Spinal cord (tissue), 10 donors: Measurements from ENCODE around the gene TLCD2. TPM values are rescaled to one million over a fixed set of nuclear protein-coding genes. Genes with fewer than 3 reads are reported as not detected.
"Not testable (repeated sequence)": the region's sequence is repeated elsewhere in the genome, so short reads cannot be mapped to it uniquely, and the experiment has no call there.

Experiments used
- DNase-seq, 6 donors: peaks; one replicate each; pipeline versions ENCODE4 v3.0.0 to v3.0.0-alpha.2; 2013 to 2015; ENCODE audit warnings: low spot score in 6 of 6, low read depth in 4 of 6
- H3K27ac ChIP-seq: one replicate; pipeline ENCODE4 v1.5.1; 2013; ENCODE audit warnings: low read depth, low read length, control low read depth
- H3K27me3 ChIP-seq: one replicate; pipeline ENCODE4 v1.6.1; 2013; ENCODE audit warnings: low read length; ENCODE audit not compliant: control insufficient read depth, insufficient read depth
- H3K36me3 ChIP-seq: one replicate; pipeline ENCODE4 v1.6.1; 2013; ENCODE audit warnings: low read length; ENCODE audit not compliant: control insufficient read depth, insufficient read depth
- H3K4me1 ChIP-seq: one replicate; pipeline ENCODE4 v1.6.1; 2013; ENCODE audit warnings: low read length; ENCODE audit not compliant: control insufficient read depth, insufficient read depth
- H3K4me3 ChIP-seq: one replicate; pipeline ENCODE4 v1.5.1; 2013; ENCODE audit warnings: low read depth, low read length, control low read depth
- H3K9me3 ChIP-seq: one replicate; pipeline ENCODE4 v1.6.1; 2013; ENCODE audit warnings: low read length; ENCODE audit not compliant: control insufficient read depth, insufficient read depth
- WGBS: methylation state at CpG from one replicate; pipeline ENCODE4 v1.1.5; 2013; ENCODE audit warnings: missing lambda C conversion rate; ENCODE audit not compliant: insufficient coverage; 5-methylcytosine and 5-hydroxymethylcytosine counted together
- polyA plus RNA-seq, 2 donors: library from polyadenylated mRNA; unstranded; fragments of 120-200 nt; gene quantifications; one replicate each; pipeline ENCODE4 v1.2.1, GENCODE V29; 2013; ENCODE audit not compliant: insufficient read length in 2 of 2
- total RNA-seq, 2 donors: library from RNA; depleted of rRNA in 1 of 2; stranded (reverse); fragments of 120-200 nt in 1 of 2; fragments of >200 nt in 1 of 2; gene quantifications; one replicate each; pipeline versions ENCODE4 v1.2.3 to v1.2.4, GENCODE V29; 2013 to 2014
- donor health status: healthy.

TLCD2 gene
- total and polyA plus RNA-seq, 4 donors, result 1.4 to 3.2 (median 2.5) TPM

- not testable (repeated sequence) for H3K27ac ChIP-seq, H3K9me3 ChIP-seq, DNase-seq, H3K4me3 ChIP-seq, H3K27me3 ChIP-seq, H3K4me1 ChIP-seq
- H3K36me3 ChIP-seq, result peaks cover 80% of the 10 kb centered on the region
- WGBS, result no CpG with 5 or more reads among the region's 5 CpGs
Measured at GRCh38 chr17:1663934-1664333, 46.2 kb downstream of the TLCD2 start.

- no peak overlapping the region for H3K27ac ChIP-seq
- DNase-seq, result no peak
- no peak overlapping the region for H3K4me3 ChIP-seq
- 98% methylated on average over 12 of the region's 12 CpGs for WGBS
- no peaks in the 10 kb centered on the region for H3K4me1 ChIP-seq
- peaks cover 91% of the 10 kb centered on the region for H3K36me3 ChIP-seq
- no peaks in the 10 kb centered on the region for H3K27me3 ChIP-seq
- H3K9me3 ChIP-seq, result no peaks in the 10 kb centered on the region
Measured at GRCh38 chr17:1661045-1661444, 49.1 kb downstream of the TLCD2 start.

- H3K27ac ChIP-seq, result no peak overlapping the region
- H3K27me3 ChIP-seq, result no peaks in the 10 kb centered on the region
- H3K4me1 ChIP-seq, result no peaks in the 10 kb centered on the region
- H3K4me3 ChIP-seq, result no peak overlapping the region
- H3K9me3 ChIP-seq, result no peaks in the 10 kb centered on the region
- H3K36me3 ChIP-seq, result peaks cover 95% of the 10 kb centered on the region
- 97% methylated on average over 8 of the region's 9 CpGs for WGBS
- DNase-seq, result no peak
Measured at GRCh38 chr17:1658100-1658499, 52.1 kb downstream of the TLCD2 start.

- Histone ChIP-seq H3K27me3 (no peaks in the 10 kb centered on the region), H3K9me3 (no peaks in the 10 kb centered on the region), H3K4me3 (no peak overlapping the region), H3K36me3 (peaks cover 90% of the 10 kb centered on the region), H3K4me1 (peaks cover 9% of the 10 kb centered on the region), H3K27ac (no peak overlapping the region)
- 94% methylated on average over 8 of the region's 14 CpGs for WGBS
- DNase-seq, result no peak
Measured at GRCh38 chr17:1653735-1654134, 56.4 kb downstream of the TLCD2 start.

- H3K27ac ChIP-seq, DNase-seq, H3K9me3 ChIP-seq, H3K4me3 ChIP-seq, H3K27me3 ChIP-seq: not testable (repeated sequence)
- Histone ChIP-seq H3K4me1 (peaks cover 18% of the 10 kb centered on the region), H3K36me3 (peaks cover 87% of the 10 kb centered on the region)
- WGBS, result 96% methylated on average over 4 of the region's 7 CpGs
Measured at GRCh38 chr17:1652794-1653193, 57.4 kb downstream of the TLCD2 start.

Other genes starting within 250 kb of the TLCD2 start
- 10 to 100 TPM; 23.3 to 38.4 TPM for gene MYO1C, start 217.7 kb downstream of the TLCD2 start, total RNA-seq
- 10 to 100 TPM; 20.8 to 42.0 TPM for gene MYO1C, start 217.7 kb downstream of the TLCD2 start, polyA plus RNA-seq
- 10 to 100 TPM; 22.5 to 30.2 TPM for gene INPP5K, start 193.8 kb downstream of the TLCD2 start, total RNA-seq
- gene INPP5K, start 193.8 kb downstream of the TLCD2 start, polyA plus RNA-seq, result 10 to 100 TPM; 32.4 to 38.9 TPM
- gene PITPNA, start 147.6 kb downstream of the TLCD2 start, total RNA-seq, result 10 to 100 TPM; 37.7 to 38.6 TPM
- gene PITPNA, start 147.6 kb downstream of the TLCD2 start, polyA plus RNA-seq, result 100 to 1,000 TPM; 148 to 155 TPM
- gene SLC43A2, start 81.5 kb downstream of the TLCD2 start, total RNA-seq, result 10 to 100 TPM; 17.2 to 19.6 TPM
- gene SLC43A2, start 81.5 kb downstream of the TLCD2 start, polyA plus RNA-seq, result 10 to 100 TPM; 40.0 to 42.8 TPM
- gene SCARF1, start 64.6 kb downstream of the TLCD2 start, total RNA-seq, result 10 to 100 TPM in 1 of 2 donors, 1 to 10 TPM in 1; 4.2 to 10.7 TPM
- 1 to 10 TPM; 7.1 to 9.5 TPM for gene SCARF1, start 64.6 kb downstream of the TLCD2 start, polyA plus RNA-seq
- 10 to 100 TPM in 1 of 2 donors, 1 to 10 TPM in 1; 7.3 to 14.7 TPM for gene RILP, start 60.5 kb downstream of the TLCD2 start, total RNA-seq
- gene RILP, start 60.5 kb downstream of the TLCD2 start, polyA plus RNA-seq, result 10 to 100 TPM in 1 of 2 donors, 1 to 10 TPM in 1; 6.9 to 10.1 TPM
- 100 to 1,000 TPM; 138 to 151 TPM for gene PRPF8, start 25.5 kb downstream of the TLCD2 start, total RNA-seq
- 100 to 1,000 TPM; 254 to 290 TPM for gene PRPF8, start 25.5 kb downstream of the TLCD2 start, polyA plus RNA-seq
- 10 to 100 TPM in 1 of 2 donors, 1 to 10 TPM in 1; 9.9 to 15.4 TPM for gene WDR81, start 14.3 kb upstream of the TLCD2 start, total RNA-seq
- gene WDR81, start 14.3 kb upstream of the TLCD2 start, polyA plus RNA-seq, result 10 to 100 TPM; 12.5 to 17.0 TPM
- gene SERPINF2, start 32.5 kb upstream of the TLCD2 start, total RNA-seq, result 1 to 10 TPM in 1 of 2 donors, not detected in 1; 1.9 TPM
- gene SERPINF2, start 32.5 kb upstream of the TLCD2 start, polyA plus RNA-seq, result 1 to 10 TPM; 1.2 to 2.1 TPM
- 100 to 1,000 TPM; 120 to 605 TPM for gene SERPINF1, start 51.7 kb upstream of the TLCD2 start, total RNA-seq
- gene SERPINF1, start 51.7 kb upstream of the TLCD2 start, polyA plus RNA-seq, result 100 to 1,000 TPM in 1 of 2 donors, 10 to 100 TPM in 1; 29.9 to 155 TPM
- 10 to 100 TPM; 12.3 to 13.4 TPM for gene SMYD4, start 119.5 kb upstream of the TLCD2 start, total RNA-seq
- gene SMYD4, start 119.5 kb upstream of the TLCD2 start, polyA plus RNA-seq, result 10 to 100 TPM; 11.8 to 20.1 TPM
- 10 to 100 TPM; 25.2 to 27.8 TPM for gene RPA1, start 119.6 kb upstream of the TLCD2 start, total RNA-seq
- gene RPA1, start 119.6 kb upstream of the TLCD2 start, polyA plus RNA-seq, result 10 to 100 TPM; 88.3 to 89.5 TPM